ENCODE results near the gene E2F1.

GRCh38 chr20:33640287-33640686, 45.9 kb downstream of the E2F1 start:
- TF ChIP-seq FOXP4 (CRISPR knock-in tag; IDR thresholded peaks at IDR 0.05) (no peak), USF2 (CRISPR knock-in tag; IDR thresholded peaks at IDR 0.05) (no peak), CTCF (IDR thresholded peaks at IDR 0.05) (no peak), IRF1 (CRISPR knock-in tag; IDR thresholded peaks at IDR 0.05) (no peak)

Measured in WTC11 (cell line).